ENCODE measurements around the gene ZNF513.
"Not testable (repeated sequence)": the region's sequence is repeated elsewhere in the genome, so short reads cannot be mapped to it uniquely, and the experiment has no call there.

The ZNF513 gene

DNA sequence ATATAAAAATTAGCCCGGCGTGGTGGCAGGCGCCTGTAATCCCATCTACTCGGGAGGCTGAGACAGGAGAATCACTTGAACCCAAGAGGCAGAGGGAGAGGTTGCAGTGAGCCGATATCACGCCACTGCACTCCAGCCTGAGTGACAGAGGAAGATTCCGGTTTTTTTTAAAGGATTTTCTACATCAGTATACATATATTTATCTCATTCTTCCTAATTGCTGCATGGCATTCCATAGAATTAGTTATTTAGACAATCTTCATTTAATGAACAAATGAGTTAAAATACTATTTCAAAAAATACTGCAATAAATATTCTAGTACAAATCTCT, 26.0 kb downstream of the ZNF513 start:
- no peak for DNase-seq

GRCh38 chr2:27353762-27354596, 26.6 kb downstream of the ZNF513 start:
- no peak for DNase-seq

- DNase-seq, result not testable (repeated sequence)
Measured at GRCh38 chr2:27353386-27353761, 27.2 kb downstream of the ZNF513 start.

GRCh38 chr2:27351802-27352598, 28.5 kb downstream of the ZNF513 start:
- DNase-seq, result no peak

GRCh38 chr2:27350106-27350693, 30.3 kb downstream of the ZNF513 start:
- no peak for DNase-seq

DNA sequence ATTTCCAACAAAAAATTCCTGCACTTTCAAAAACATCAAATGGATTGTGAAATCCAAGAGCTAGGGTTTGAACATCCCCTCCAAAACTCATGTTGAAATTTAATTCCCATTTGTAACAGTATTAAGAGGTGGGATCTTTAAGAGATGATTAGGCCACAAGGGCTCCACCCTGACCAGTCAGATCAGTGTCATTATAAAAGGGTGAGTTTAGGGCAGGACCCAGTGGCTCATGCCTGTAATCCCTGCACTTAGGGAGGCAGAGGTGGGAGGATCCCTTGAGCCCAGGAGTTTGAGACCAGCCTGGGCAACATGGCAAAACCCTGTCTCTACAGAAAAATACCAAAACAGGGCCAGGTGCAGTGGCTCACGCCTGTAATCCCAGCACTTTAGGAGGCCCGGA, 32.9 kb downstream of the ZNF513 start:
- no peak for DNase-seq

GRCh38 chr2:27336173-27336572, 44.4 kb downstream of the ZNF513 start:
- DNase-seq, result no peak

DNA sequence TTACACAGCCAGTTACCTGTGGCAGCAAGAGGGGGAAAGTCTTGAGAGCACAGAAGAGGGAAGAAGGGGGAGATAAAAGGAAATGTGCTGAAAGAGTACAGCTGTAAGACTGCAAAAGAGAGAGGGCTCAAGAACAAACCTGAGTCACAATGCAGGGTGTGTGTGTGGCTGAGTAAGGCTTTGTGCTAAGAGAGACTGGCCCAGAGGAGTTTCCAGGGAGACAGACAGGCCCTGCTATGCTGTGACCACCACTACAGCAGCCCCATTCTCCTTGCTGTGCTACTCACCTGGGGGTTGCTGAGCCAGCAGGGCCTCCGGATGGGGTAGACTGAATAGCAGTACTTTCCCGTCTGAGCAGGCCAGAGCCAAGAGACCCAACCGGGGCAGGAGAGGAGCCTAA, 45.2 kb downstream of the ZNF513 start:
- no peak for DNase-seq

All from cerebellar nuclear complex (tissue), 1 donor.